Tibial nerve (tissue), 4 donors: ENCODE results near the gene TMEM52B. TPM values are rescaled to one million over a fixed set of nuclear protein-coding genes. Genes with fewer than 3 reads are reported as not detected.
"Not testable (repeated sequence)": the region's sequence is repeated elsewhere in the genome, so short reads cannot be mapped to it uniquely, and the experiment has no call there.

Source experiments
- DNase-seq, 2 donors: peaks; one replicate each; pipeline ENCODE4 v3.0.0-alpha.2; 2019; ENCODE audit warnings: low spot score in 2 of 2
- H3K27ac ChIP-seq, 4 donors: fragments of 200-600 bp; sonication (generic) in 3 of 4; one replicate each; pipeline ENCODE4 v1.5.1; 2017 to 2019; ENCODE audit warnings: mild to moderate bottlenecking in 1 of 4
- H3K27me3 ChIP-seq, 2 donors: fragments of 200-600 bp; sonication (generic) in 1 of 2; one replicate each; pipeline versions ENCODE4 v1.5.1 to v1.6.0; 2017 to 2019
- H3K36me3 ChIP-seq, 3 donors: fragments of 200-600 bp; sonication (generic); one replicate each; pipeline ENCODE4 v1.5.1; 2018 to 2019
- H3K4me1 ChIP-seq, 4 donors: fragments of 200-600 bp; sonication (generic) in 3 of 4; one replicate each; pipeline ENCODE4 v1.5.1; 2017 to 2019
- H3K4me3 ChIP-seq, 4 donors: fragments of 200-600 bp; sonication (generic) in 3 of 4; one replicate each; pipeline ENCODE4 v1.5.1; 2017 to 2019; ENCODE audit warnings: mild to moderate bottlenecking in 1 of 4, moderate library complexity in 1 of 4
- H3K9me3 ChIP-seq, 4 donors: fragments of 200-600 bp; sonication (generic) in 3 of 4; one replicate each; pipeline ENCODE4 v1.5.1; 2017 to 2019
- CTCF ChIP-seq, 5 experiments: fragments of 200-600 bp in 3 of 5; fragments of 450-650 bp in 2 of 5; sonication (generic) in 3 of 5; IDR thresholded peaks; one replicate each; pipeline ENCODE4 v1.5.1; 2016 to 2019; ENCODE audit warnings: antibody characterized with exemption in 5 of 5, mild to moderate bottlenecking in 3 of 5, moderate library complexity in 2 of 5
- EP300 ChIP-seq, 2 donors: sonication (generic); formaldehyde crosslinking; IDR thresholded peaks; one replicate each; pipeline ENCODE4 v1.6.1; 2017; ENCODE audit warnings: antibody characterized with exemption in 2 of 2, mild to moderate bottlenecking in 1 of 2
- POLR2A ChIP-seq, 2 donors: fragments of 450-650 bp; IDR thresholded peaks; one replicate each; pipeline ENCODE4 v1.6.1; 2017; ENCODE audit warnings: antibody characterized with exemption in 2 of 2, mild to moderate bottlenecking in 2 of 2, moderate library complexity in 2 of 2
- WGBS, 2 donors: methylation state at CpG; one replicate each; pipeline ENCODE4 v1.1.5; 2018; 5-methylcytosine and 5-hydroxymethylcytosine counted together
- total RNA-seq, 4 donors: library from RNA; depleted of rRNA; stranded (reverse); fragments of >200 nt; gene quantifications; one replicate each; pipeline ENCODE4 v1.1.0, GENCODE V29; 2016

TMEM52B gene
- total RNA-seq, 4 donors from 2014 or later, result 0.21 TPM; not detected in 3

- Histone ChIP-seq H3K4me1 (no peaks in the 10 kb centered on the region), H3K36me3 (no peaks in the 10 kb centered on the region), H3K27me3 (no peaks in the 10 kb centered on the region), H3K4me3 (no peak overlapping the region), H3K27ac (no peak overlapping the region), H3K9me3 (no peaks in the 10 kb centered on the region)
- no peak for TF ChIP-seq EP300 (IDR thresholded peaks at IDR 0.05)
- no peak for TF ChIP-seq POLR2A (IDR thresholded peaks at IDR 0.05)
- no peak for TF ChIP-seq CTCF (IDR thresholded peaks at IDR 0.05)
- 83 to 86% methylated on average over 5 of the region's 5 CpGs for WGBS, 2 donors
- no peak for DNase-seq
Observed at GRCh38 chr12:10175846-10176636, 2.8 kb upstream of the TMEM52B start.

- Histone ChIP-seq H3K4me3 (no peak overlapping the region), H3K27me3 (no peaks in the 10 kb centered on the region), H3K4me1 (no peaks in the 10 kb centered on the region), H3K27ac (no peak overlapping the region), H3K36me3 (no peaks in the 10 kb centered on the region), H3K9me3 (no peaks in the 10 kb centered on the region)
- no peak for TF ChIP-seq POLR2A (IDR thresholded peaks at IDR 0.05)
- no peak for TF ChIP-seq CTCF (IDR thresholded peaks at IDR 0.05)
- no peak for TF ChIP-seq EP300 (IDR thresholded peaks at IDR 0.05)
- WGBS, 2 donors, result 66 to 70% methylated on average over 5 of the region's 5 CpGs
- no peak for DNase-seq
Observed at GRCh38 chr12:10179776-10180181, 947 bp downstream of the TMEM52B start.

GRCh38 chr12:10182354-10183049 lies 3.7 kb downstream of the TMEM52B start:
- Histone ChIP-seq H3K27me3 (no peaks in the 10 kb centered on the region), H3K4me1 (peaks cover 0 to 7% (median 0%) of the 10 kb centered on the region in 4 donors), H3K36me3 (no peaks in the 10 kb centered on the region), H3K27ac (no peak overlapping the region), H3K9me3 (no peaks in the 10 kb centered on the region), H3K4me3 (no peak overlapping the region)
- 63% methylated on average over 5 of the region's 5 CpGs for WGBS, 2 donors
- no peak for DNase-seq
- TF ChIP-seq EP300 (IDR thresholded peaks at IDR 0.05), result peak in 1 of 2 donors; percentile 15
- no peak for TF ChIP-seq CTCF (IDR thresholded peaks at IDR 0.05)
- TF ChIP-seq POLR2A (IDR thresholded peaks at IDR 0.05), result no peak

GRCh38 chr12:10184261-10184843 lies 5.5 kb downstream of the TMEM52B start:
- H3K4me3 ChIP-seq, result no peak overlapping the region
- no peaks in the 10 kb centered on the region for H3K27me3 ChIP-seq
- H3K36me3 ChIP-seq, result no peaks in the 10 kb centered on the region
- TF ChIP-seq POLR2A (IDR thresholded peaks at IDR 0.05) (no peak), EP300 (IDR thresholded peaks at IDR 0.05) (peak in 1 of 2 donors; percentile 22)
- H3K27ac ChIP-seq, result no peak overlapping the region
- H3K4me1 ChIP-seq, result peaks cover 0 to 7% (median 0%) of the 10 kb centered on the region in 4 donors
- 56 to 57% methylated on average over 7 of the region's 7 CpGs for WGBS, 2 donors
- H3K9me3 ChIP-seq, result no peaks in the 10 kb centered on the region
- DNase-seq, result no peak

GRCh38 chr12:10186299-10186698 lies 7.5 kb downstream of the TMEM52B start:
- 49 to 50% methylated on average over 11 of the region's 11 CpGs for WGBS, 2 donors
- H3K4me3 ChIP-seq, result no peak overlapping the region
- H3K36me3 ChIP-seq, result no peaks in the 10 kb centered on the region
- peak in 1 of 2 donors; percentile 33 for DNase-seq
- H3K9me3 ChIP-seq, result no peaks in the 10 kb centered on the region
- H3K27me3 ChIP-seq, result no peaks in the 10 kb centered on the region
- no peak overlapping the region for H3K27ac ChIP-seq
- TF ChIP-seq CTCF (IDR thresholded peaks at IDR 0.05) (no peak), POLR2A (IDR thresholded peaks at IDR 0.05) (no peak), EP300 (IDR thresholded peaks at IDR 0.05) (peak in 1 of 2 donors; percentile 39)
- peaks cover 0 to 7% (median 0%) of the 10 kb centered on the region in 4 donors for H3K4me1 ChIP-seq

GRCh38 chr12:10186958-10187357 lies 8.1 kb downstream of the TMEM52B start:
- H3K36me3 ChIP-seq, H3K4me3 ChIP-seq, H3K27me3 ChIP-seq, H3K9me3 ChIP-seq, H3K4me1 ChIP-seq, DNase-seq, H3K27ac ChIP-seq: not testable (repeated sequence)
- WGBS, 2 donors, result 73 to 82% methylated on average over 6 of the region's 6 CpGs
